GM23338 (cell line): ENCODE measurements around the gene BMP5.

Experiments
- EZH2 ChIP-seq: fragments of 200-600 bp; sonication (generic); IDR thresholded peaks from one replicate; pipeline ENCODE4 v1.8.0; 2017; ENCODE audit warnings: antibody characterized with exemption, mild to moderate bottlenecking, low read depth; ENCODE audit not compliant: unreplicated experiment
- POLR2AphosphoS5 ChIP-seq: IDR thresholded peaks from 2 replicates; pipeline ENCODE4 v1.6.1; 2016; ENCODE audit warnings: antibody characterized with exemption, low read depth
- TF ChIP-seq, protein P1 (sequence below), 2 experiments: fragments of 200-600 bp in 1 of 2; sonication (generic) in 1 of 2; conservative IDR thresholded peaks; 2 replicates each; pipeline versions ENCODE4 v1.5.1 to v1.6.1; 2016 to 2017; ENCODE audit warnings: antibody characterized with exemption in 2 of 2, low read depth in 2 of 2, mild to moderate bottlenecking in 2 of 2, moderate library complexity in 1 of 2
- TF ChIP-seq, protein P2 (sequence below): IDR thresholded peaks from one replicate; pipeline ENCODE4 v1.6.1; 2018; ENCODE audit warnings: antibody characterized with exemption; ENCODE audit not compliant: unreplicated experiment

DNA sequence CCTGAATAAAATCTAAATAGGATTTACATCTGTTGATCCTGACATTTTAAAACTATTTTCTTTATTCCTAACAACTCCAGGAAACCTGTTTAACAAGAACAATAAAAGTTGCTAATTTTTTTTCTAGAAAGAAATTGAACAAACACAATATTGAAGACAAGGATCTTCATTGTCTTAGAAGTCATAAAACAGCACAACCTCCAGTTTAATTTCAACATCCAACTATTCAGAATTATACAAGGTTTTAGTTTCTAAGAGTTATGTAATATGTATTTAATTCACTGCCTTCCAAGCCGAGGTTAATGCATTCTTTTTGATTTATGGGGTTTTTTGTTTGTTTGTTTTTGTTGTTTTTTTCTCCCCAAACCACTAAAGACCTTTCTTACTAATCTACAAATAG lies 7.2 kb downstream of the BMP5 start:
- TF ChIP-seq, protein P1, sequence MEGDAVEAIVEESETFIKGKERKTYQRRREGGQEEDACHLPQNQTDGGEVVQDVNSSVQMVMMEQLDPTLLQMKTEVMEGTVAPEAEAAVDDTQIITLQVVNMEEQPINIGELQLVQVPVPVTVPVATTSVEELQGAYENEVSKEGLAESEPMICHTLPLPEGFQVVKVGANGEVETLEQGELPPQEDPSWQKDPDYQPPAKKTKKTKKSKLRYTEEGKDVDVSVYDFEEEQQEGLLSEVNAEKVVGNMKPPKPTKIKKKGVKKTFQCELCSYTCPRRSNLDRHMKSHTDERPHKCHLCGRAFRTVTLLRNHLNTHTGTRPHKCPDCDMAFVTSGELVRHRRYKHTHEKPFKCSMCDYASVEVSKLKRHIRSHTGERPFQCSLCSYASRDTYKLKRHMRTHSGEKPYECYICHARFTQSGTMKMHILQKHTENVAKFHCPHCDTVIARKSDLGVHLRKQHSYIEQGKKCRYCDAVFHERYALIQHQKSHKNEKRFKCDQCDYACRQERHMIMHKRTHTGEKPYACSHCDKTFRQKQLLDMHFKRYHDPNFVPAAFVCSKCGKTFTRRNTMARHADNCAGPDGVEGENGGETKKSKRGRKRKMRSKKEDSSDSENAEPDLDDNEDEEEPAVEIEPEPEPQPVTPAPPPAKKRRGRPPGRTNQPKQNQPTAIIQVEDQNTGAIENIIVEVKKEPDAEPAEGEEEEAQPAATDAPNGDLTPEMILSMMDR (conservative IDR thresholded peaks at IDR 0.05; ENCODE audit: low read depth in 2 of 2) = no peak
- TF ChIP-seq POLR2AphosphoS5 = no peak
- no peak for TF ChIP-seq EZH2
- TF ChIP-seq, protein P2, sequence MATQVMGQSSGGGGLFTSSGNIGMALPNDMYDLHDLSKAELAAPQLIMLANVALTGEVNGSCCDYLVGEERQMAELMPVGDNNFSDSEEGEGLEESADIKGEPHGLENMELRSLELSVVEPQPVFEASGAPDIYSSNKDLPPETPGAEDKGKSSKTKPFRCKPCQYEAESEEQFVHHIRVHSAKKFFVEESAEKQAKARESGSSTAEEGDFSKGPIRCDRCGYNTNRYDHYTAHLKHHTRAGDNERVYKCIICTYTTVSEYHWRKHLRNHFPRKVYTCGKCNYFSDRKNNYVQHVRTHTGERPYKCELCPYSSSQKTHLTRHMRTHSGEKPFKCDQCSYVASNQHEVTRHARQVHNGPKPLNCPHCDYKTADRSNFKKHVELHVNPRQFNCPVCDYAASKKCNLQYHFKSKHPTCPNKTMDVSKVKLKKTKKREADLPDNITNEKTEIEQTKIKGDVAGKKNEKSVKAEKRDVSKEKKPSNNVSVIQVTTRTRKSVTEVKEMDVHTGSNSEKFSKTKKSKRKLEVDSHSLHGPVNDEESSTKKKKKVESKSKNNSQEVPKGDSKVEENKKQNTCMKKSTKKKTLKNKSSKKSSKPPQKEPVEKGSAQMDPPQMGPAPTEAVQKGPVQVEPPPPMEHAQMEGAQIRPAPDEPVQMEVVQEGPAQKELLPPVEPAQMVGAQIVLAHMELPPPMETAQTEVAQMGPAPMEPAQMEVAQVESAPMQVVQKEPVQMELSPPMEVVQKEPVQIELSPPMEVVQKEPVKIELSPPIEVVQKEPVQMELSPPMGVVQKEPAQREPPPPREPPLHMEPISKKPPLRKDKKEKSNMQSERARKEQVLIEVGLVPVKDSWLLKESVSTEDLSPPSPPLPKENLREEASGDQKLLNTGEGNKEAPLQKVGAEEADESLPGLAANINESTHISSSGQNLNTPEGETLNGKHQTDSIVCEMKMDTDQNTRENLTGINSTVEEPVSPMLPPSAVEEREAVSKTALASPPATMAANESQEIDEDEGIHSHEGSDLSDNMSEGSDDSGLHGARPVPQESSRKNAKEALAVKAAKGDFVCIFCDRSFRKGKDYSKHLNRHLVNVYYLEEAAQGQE = no peak
